ENCODE data around the gene STARD13.

The STARD13 gene

DNA sequence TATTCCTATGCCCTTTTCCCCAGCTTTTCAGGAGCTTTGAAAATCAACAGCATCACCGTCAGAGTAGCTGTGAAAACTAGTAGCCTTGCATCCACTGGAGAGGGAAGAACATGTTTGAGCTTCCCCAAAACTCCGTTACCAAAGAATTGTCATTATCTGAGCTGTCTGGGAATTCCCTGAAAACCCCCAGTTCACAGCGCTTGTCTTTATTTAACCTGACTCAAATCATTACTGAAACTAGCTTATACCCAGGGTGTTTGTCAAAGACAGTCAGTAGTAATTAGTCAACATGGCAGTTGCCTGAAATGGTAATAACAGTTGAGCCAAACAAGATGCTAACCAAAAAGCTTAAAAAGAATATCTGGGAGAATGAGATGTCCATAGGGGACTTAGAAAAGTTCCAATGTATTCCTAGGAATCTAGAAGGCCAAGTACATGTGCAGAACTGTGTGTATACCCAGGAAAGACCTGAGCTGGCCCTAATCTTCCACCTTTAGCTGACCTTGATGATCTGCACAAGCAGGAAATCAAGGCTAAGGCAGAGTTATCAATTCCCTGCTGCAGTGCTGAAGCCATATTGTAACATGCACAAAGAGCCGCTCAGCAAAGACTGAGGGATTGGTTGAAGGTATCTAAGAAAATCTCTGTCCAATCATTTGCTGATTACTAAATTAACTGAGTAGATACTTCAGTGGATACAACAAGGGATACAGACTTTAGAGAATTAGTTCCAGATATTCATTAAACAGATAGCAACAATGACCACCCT lies 138.5 kb downstream of the STARD13 start:
- Histone ChIP-seq H3K36me3 (ENCODE audit: control insufficient read depth in 5 of 5, insufficient read depth in 5 of 5, low read length in 5 of 5) (peaks cover 0 to 10% (median 7%) of the 10 kb centered on the region in 5 donors), H3K9ac (ENCODE audit: low read length in 5 of 5) (no peak overlapping the region), H3K27me3 (ENCODE audit: control insufficient read depth in 5 of 5, insufficient read depth in 4 of 5, low read length in 5 of 5) (no peaks in the 10 kb centered on the region), H3K27ac (ENCODE audit: low read depth, low read length) (no peak overlapping the region), H3K4me1 (ENCODE audit: control insufficient read depth in 5 of 5, insufficient read depth in 5 of 5, low read length in 5 of 5) (peaks cover 0 to 13% (median 0%) of the 10 kb centered on the region in 5 donors), H3K4me3 (ENCODE audit: low read depth in 1 of 5, low read length in 5 of 5) (no peak overlapping the region), H3K9me3 (ENCODE audit: control insufficient read depth in 5 of 5, low read length in 5 of 5) (no peaks in the 10 kb centered on the region)

DNA sequence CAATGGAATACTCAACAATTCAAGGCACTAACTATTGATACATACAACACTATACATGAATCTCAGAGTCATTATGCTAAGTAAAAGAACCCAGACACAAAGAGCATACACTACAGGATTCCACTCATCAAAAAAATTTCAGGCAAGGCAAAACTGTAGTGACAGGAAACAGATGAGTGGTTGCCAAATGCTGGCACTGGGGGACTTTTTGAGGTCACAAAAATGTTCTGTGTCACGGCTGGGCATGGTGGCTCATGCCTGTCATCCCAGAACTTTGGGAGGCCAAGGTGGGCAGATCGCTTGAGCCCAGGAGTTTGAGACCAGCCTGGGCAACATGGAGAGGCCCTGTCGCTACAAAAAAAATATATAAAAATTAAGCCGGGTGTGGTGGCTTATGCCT lies 139.9 kb downstream of the STARD13 start:
- Histone ChIP-seq H3K9ac (ENCODE audit: low read length in 5 of 5) (no peak overlapping the region), H3K36me3 (ENCODE audit: control insufficient read depth in 5 of 5, insufficient read depth in 5 of 5, low read length in 5 of 5) (peaks cover 0 to 19% (median 13%) of the 10 kb centered on the region in 5 donors), H3K4me1 (ENCODE audit: control insufficient read depth in 5 of 5, insufficient read depth in 5 of 5, low read length in 5 of 5) (peaks cover 0 to 13% (median 0%) of the 10 kb centered on the region in 5 donors), H3K4me3 (ENCODE audit: low read depth in 1 of 5, low read length in 5 of 5) (no peak overlapping the region), H3K27me3 (ENCODE audit: control insufficient read depth in 5 of 5, insufficient read depth in 4 of 5, low read length in 5 of 5) (no peaks in the 10 kb centered on the region), H3K27ac (ENCODE audit: low read depth, low read length) (no peak overlapping the region), H3K9me3 (ENCODE audit: control insufficient read depth in 5 of 5, low read length in 5 of 5) (no peaks in the 10 kb centered on the region)

DNA sequence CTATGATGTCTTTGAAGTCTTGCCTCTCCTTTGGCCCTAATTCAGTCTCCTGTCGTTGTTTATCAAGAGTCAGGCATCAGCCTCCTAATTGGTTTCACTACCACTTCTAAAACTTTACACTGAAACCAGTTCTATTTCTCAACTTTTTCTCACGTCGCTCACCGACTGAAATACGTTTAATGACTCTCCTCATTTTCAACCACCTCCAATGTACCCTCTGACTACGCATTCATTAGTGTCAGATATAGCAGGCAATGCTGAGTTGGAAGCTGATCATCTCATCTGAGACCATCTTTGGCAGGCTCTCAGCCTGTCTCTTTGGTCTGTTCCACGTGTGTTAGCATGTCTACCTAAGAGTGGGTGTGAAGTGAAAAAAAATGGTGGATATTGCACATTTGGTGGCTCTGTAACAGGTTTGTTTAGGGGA lies 141.2 kb downstream of the STARD13 start:
- Histone ChIP-seq H3K36me3 (ENCODE audit: control insufficient read depth in 5 of 5, insufficient read depth in 5 of 5, low read length in 5 of 5) (peaks cover 0 to 24% (median 15%) of the 10 kb centered on the region in 5 donors), H3K27me3 (ENCODE audit: control insufficient read depth in 5 of 5, insufficient read depth in 4 of 5, low read length in 5 of 5) (no peaks in the 10 kb centered on the region), H3K9ac (ENCODE audit: low read length in 5 of 5) (no peak overlapping the region), H3K9me3 (ENCODE audit: control insufficient read depth in 5 of 5, low read length in 5 of 5) (no peaks in the 10 kb centered on the region), H3K4me1 (ENCODE audit: control insufficient read depth in 5 of 5, insufficient read depth in 5 of 5, low read length in 5 of 5) (peaks cover 0 to 24% (median 11%) of the 10 kb centered on the region in 5 donors), H3K27ac (ENCODE audit: low read depth, low read length) (no peak overlapping the region), H3K4me3 (ENCODE audit: low read depth in 1 of 5, low read length in 5 of 5) (no peak overlapping the region)

DNA sequence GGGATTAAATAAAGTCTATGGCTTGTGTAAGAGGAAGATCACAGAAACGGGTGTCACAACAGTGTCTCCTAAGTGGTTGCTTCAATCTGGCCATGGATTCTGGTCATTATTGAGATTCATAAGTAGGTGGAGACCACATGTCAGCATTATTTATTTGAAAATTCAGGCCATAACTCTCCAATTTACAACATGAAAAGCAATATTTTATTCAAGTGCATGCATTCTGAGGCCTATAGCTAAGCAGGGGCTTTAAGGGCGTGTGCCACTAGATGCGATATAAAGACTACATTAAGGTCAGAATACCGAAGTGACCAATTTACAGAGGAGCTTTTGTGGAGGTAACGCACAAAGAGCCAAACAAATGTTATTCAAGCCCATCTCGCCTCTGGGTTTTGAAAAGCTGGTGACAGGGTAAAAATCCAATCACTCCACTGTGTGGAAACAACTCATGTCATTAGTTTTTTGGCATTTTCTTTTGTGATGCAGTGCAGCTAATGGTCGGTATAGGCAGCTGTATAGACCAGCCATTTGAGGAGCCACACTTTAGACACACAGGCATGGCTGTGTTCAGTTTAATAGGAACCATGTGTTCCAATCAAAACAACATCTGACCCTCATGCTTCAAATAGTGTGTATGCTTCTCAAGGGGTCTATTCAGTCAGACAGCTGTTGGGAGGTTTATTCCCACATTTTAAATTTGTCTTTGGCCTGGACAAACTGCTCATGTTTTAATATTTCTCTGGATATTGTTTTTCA lies 145.6 kb downstream of the STARD13 start:
- peak overlapping the region in 1 of 5 donors; percentile 30 for H3K9ac ChIP-seq (ENCODE audit: low read length in 5 of 5)
- peaks cover 0 to 26% (median 18%) of the 10 kb centered on the region in 5 donors for H3K4me1 ChIP-seq (ENCODE audit: control insufficient read depth in 5 of 5, insufficient read depth in 5 of 5, low read length in 5 of 5)
- peak overlapping the region; percentile 38 for H3K27ac ChIP-seq (ENCODE audit: low read depth, low read length)
- peaks cover 0 to 5% (median 0%) of the 10 kb centered on the region in 5 donors for H3K9me3 ChIP-seq (ENCODE audit: control insufficient read depth in 5 of 5, low read length in 5 of 5)
- no peak overlapping the region for H3K4me3 ChIP-seq (ENCODE audit: low read depth in 1 of 5, low read length in 5 of 5)
- peaks cover 0 to 41% (median 22%) of the 10 kb centered on the region in 5 donors for H3K36me3 ChIP-seq (ENCODE audit: control insufficient read depth in 5 of 5, insufficient read depth in 5 of 5, low read length in 5 of 5)
- H3K27me3 ChIP-seq (ENCODE audit: control insufficient read depth in 5 of 5, insufficient read depth in 4 of 5, low read length in 5 of 5), result no peaks in the 10 kb centered on the region

DNA sequence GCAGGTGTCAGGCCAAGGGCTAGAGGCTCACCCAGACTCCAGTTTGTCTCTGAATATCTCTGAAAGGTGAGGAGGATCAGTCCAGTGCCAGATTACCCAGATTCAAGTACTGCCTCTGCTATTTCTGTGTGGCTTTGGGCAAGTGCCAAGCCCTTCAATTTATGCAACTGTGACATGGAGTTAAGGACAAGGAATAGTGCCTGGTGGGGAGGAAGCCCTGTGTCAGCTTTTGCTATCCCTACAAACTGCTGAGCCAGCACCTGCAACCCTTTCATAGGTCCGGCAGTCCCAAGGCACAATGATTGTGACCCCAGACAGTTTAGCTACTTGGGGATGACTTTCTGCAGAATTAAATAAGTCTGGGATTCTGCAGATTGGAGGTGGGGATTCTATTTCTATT lies 146.4 kb downstream of the STARD13 start:
- H3K27ac ChIP-seq (ENCODE audit: low read depth, low read length), result peak overlapping the region; percentile 38
- H3K27me3 ChIP-seq (ENCODE audit: control insufficient read depth in 5 of 5, insufficient read depth in 4 of 5, low read length in 5 of 5), result no peaks in the 10 kb centered on the region
- peaks cover 0 to 5% (median 0%) of the 10 kb centered on the region in 5 donors for H3K9me3 ChIP-seq (ENCODE audit: control insufficient read depth in 5 of 5, low read length in 5 of 5)
- H3K4me3 ChIP-seq (ENCODE audit: low read depth in 1 of 5, low read length in 5 of 5), result no peak overlapping the region
- H3K9ac ChIP-seq (ENCODE audit: low read length in 5 of 5), result no peak overlapping the region
- peaks cover 0 to 24% (median 18%) of the 10 kb centered on the region in 5 donors for H3K4me1 ChIP-seq (ENCODE audit: control insufficient read depth in 5 of 5, insufficient read depth in 5 of 5, low read length in 5 of 5)
- H3K36me3 ChIP-seq (ENCODE audit: control insufficient read depth in 5 of 5, insufficient read depth in 5 of 5, low read length in 5 of 5), result peaks cover 0 to 41% (median 22%) of the 10 kb centered on the region in 5 donors

DNA sequence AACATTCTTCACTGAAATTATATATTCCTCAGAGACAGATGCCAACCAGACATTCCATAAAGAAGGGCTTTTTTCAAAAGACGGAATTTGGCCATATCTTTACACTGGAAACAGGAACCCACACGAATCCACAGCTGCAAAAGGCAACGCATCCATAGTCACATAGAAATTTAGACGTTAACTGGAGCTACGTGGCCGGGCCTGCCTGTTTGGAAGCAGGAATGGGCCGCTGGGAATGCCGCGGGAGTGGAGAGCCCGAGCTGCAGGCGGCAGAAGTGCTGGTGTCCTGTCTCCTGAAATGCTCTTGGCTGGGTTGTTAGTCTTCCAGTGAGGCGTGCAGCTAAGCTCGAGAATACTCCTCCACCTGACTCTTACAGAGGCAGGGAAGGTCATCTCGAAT lies 147.1 kb downstream of the STARD13 start:
- Histone ChIP-seq H3K36me3 (ENCODE audit: control insufficient read depth in 5 of 5, insufficient read depth in 5 of 5, low read length in 5 of 5) (peaks cover 0 to 41% (median 22%) of the 10 kb centered on the region in 5 donors), H3K27ac (ENCODE audit: low read depth, low read length) (peak overlapping the region; percentile 38)

DNA sequence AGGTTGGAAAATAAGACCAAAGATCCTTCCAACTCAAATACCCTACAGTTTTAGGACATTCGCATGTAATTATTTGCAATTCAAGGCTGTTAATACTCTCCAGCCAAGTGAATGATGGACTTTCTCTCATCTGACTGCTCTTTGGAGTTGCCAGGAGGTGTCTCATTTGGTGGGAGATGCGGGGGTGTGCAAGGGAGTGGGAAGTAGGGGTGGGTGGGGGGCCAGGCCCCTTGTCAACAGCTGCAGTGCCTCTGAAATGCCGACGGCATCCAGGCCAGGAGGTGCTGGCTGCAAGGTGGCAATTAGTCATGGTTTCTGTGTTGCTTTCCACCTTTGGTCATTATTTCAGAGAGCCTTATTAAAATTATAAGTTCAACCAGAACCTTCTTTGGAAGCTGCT lies 147.8 kb downstream of the STARD13 start:
- H3K4me1 ChIP-seq (ENCODE audit: control insufficient read depth in 5 of 5, insufficient read depth in 5 of 5, low read length in 5 of 5), result peaks cover 0 to 24% (median 18%) of the 10 kb centered on the region in 5 donors
- H3K27me3 ChIP-seq (ENCODE audit: control insufficient read depth in 5 of 5, insufficient read depth in 4 of 5, low read length in 5 of 5), result no peaks in the 10 kb centered on the region
- H3K27ac ChIP-seq (ENCODE audit: low read depth, low read length), result no peak overlapping the region
- peaks cover 0 to 5% (median 0%) of the 10 kb centered on the region in 5 donors for H3K9me3 ChIP-seq (ENCODE audit: control insufficient read depth in 5 of 5, low read length in 5 of 5)
- no peak overlapping the region for H3K9ac ChIP-seq (ENCODE audit: low read length in 5 of 5)
- no peak overlapping the region for H3K4me3 ChIP-seq (ENCODE audit: low read depth in 1 of 5, low read length in 5 of 5)
- H3K36me3 ChIP-seq (ENCODE audit: control insufficient read depth in 5 of 5, insufficient read depth in 5 of 5, low read length in 5 of 5), result peaks cover 0 to 38% (median 22%) of the 10 kb centered on the region in 5 donors

More for the DNA sequence above, 147.1 kb downstream of the STARD13 start:
- H3K9ac ChIP-seq (ENCODE audit: low read length in 5 of 5), result no peak overlapping the region
- H3K4me3 ChIP-seq (ENCODE audit: low read depth in 1 of 5, low read length in 5 of 5), result no peak overlapping the region
- peaks cover 0 to 24% (median 18%) of the 10 kb centered on the region in 5 donors for H3K4me1 ChIP-seq (ENCODE audit: control insufficient read depth in 5 of 5, insufficient read depth in 5 of 5, low read length in 5 of 5)
- H3K27me3 ChIP-seq (ENCODE audit: control insufficient read depth in 5 of 5, insufficient read depth in 4 of 5, low read length in 5 of 5), result no peaks in the 10 kb centered on the region
- H3K9me3 ChIP-seq (ENCODE audit: control insufficient read depth in 5 of 5, low read length in 5 of 5), result peaks cover 0 to 5% (median 0%) of the 10 kb centered on the region in 5 donors

DNA sequence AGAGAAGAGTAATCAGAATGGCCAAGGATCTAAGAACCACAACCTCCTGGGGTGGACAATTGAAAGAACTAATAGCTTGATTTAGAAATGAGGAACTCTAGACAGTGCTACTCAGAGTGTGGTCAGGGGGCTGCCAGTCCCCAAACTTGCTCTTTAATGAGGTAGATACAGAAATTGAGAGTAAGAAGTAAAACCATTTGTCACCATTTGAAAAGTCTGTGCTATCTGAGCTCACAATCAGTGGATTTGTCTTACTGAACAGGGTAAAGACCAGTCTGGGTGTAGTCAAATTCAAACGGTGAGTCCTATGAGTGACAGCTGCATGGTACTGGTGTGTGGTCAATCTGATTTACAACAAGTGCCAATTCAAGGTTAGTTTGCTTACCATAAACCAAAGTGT lies 150.5 kb downstream of the STARD13 start:
- Histone ChIP-seq H3K4me3 (ENCODE audit: low read depth in 1 of 5, low read length in 5 of 5) (no peak overlapping the region), H3K9me3 (ENCODE audit: control insufficient read depth in 5 of 5, low read length in 5 of 5) (peaks cover 0 to 5% (median 0%) of the 10 kb centered on the region in 5 donors), H3K27me3 (ENCODE audit: control insufficient read depth in 5 of 5, insufficient read depth in 4 of 5, low read length in 5 of 5) (no peaks in the 10 kb centered on the region), H3K9ac (ENCODE audit: low read length in 5 of 5) (no peak overlapping the region), H3K27ac (ENCODE audit: low read depth, low read length) (no peak overlapping the region), H3K4me1 (ENCODE audit: control insufficient read depth in 5 of 5, insufficient read depth in 5 of 5, low read length in 5 of 5) (peaks cover 0 to 20% (median 17%) of the 10 kb centered on the region in 5 donors), H3K36me3 (ENCODE audit: control insufficient read depth in 5 of 5, insufficient read depth in 5 of 5, low read length in 5 of 5) (peaks cover 5 to 23% (median 13%) of the 10 kb centered on the region in 5 donors)

DNA sequence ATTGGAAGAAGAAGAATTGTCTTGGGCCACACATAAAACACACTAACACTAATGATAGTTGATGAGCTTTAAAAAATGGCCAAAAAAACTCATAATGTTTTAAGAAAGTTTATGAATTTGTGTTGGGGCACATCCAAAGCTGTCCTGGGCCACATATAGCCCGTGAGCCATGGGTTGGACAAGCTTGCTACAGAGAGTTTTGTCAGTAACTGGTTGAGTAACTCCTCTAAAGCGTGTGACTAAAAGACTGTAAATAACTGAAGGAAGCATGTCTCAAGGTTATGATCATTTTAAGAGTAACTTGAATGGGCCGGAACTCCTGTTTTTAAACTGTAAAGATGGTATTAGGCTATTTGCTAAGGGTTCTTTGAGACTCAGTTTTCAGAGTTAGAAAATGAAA lies 151.3 kb downstream of the STARD13 start:
- H3K27me3 ChIP-seq (ENCODE audit: control insufficient read depth in 5 of 5, insufficient read depth in 4 of 5, low read length in 5 of 5), result no peaks in the 10 kb centered on the region
- peaks cover 0 to 12% (median 8%) of the 10 kb centered on the region in 5 donors for H3K4me1 ChIP-seq (ENCODE audit: control insufficient read depth in 5 of 5, insufficient read depth in 5 of 5, low read length in 5 of 5)
- H3K9ac ChIP-seq (ENCODE audit: low read length in 5 of 5), result no peak overlapping the region
- peaks cover 0 to 5% (median 0%) of the 10 kb centered on the region in 5 donors for H3K9me3 ChIP-seq (ENCODE audit: control insufficient read depth in 5 of 5, low read length in 5 of 5)
- H3K27ac ChIP-seq (ENCODE audit: low read depth, low read length), result no peak overlapping the region
- H3K36me3 ChIP-seq (ENCODE audit: control insufficient read depth in 5 of 5, insufficient read depth in 5 of 5, low read length in 5 of 5), result peaks cover 5 to 28% (median 21%) of the 10 kb centered on the region in 5 donors
- H3K4me3 ChIP-seq (ENCODE audit: low read depth in 1 of 5, low read length in 5 of 5), result no peak overlapping the region

All from subcutaneous abdominal adipose tissue (tissue), 5 donors.